T-helper 1 cell treated with Interleukin-12 subunit alpha and Interleukin-12 subunit beta and Interleukin-4 antibody, amounts not matched to agents 30 μg/mL and 1 μg/mL, for 36 hours (primary cell): ENCODE measurements around the gene ITGAX.
"Not testable (repeated sequence)": the region's sequence is repeated elsewhere in the genome, so short reads cannot be mapped to it uniquely, and the experiment has no call there.

Source experiments
- H3K27ac Mint-ChIP-seq: one replicate; pipeline ENCODE4 v1.8.0; 2021; ENCODE audit warnings: mild to moderate bottlenecking, mixed read lengths
- H3K27me3 Mint-ChIP-seq: one replicate; pipeline ENCODE4 v1.8.0; 2021; ENCODE audit warnings: low read depth, mixed read lengths
- H3K36me3 Mint-ChIP-seq: one replicate; pipeline ENCODE4 v1.8.0; 2021; ENCODE audit warnings: low read depth, mixed read lengths
- H3K4me1 Mint-ChIP-seq: one replicate; pipeline ENCODE4 v1.8.0; 2021; ENCODE audit warnings: low read depth, mixed read lengths
- H3K4me3 Mint-ChIP-seq: one replicate; pipeline ENCODE4 v1.8.0; 2021; ENCODE audit warnings: mild to moderate bottlenecking, moderate library complexity, mixed read lengths
- H3K9me3 Mint-ChIP-seq: one replicate; pipeline ENCODE4 v1.8.0; 2021; ENCODE audit warnings: mixed read lengths

The ITGAX gene

GRCh38 chr16:31333686-31334649 lies 21.0 kb upstream of the ITGAX start:
- H3K4me3 Mint-ChIP-seq, result no peak overlapping the region
- peaks cover 9% of the 10 kb centered on the region for H3K27me3 Mint-ChIP-seq
- no peak overlapping the region for H3K27ac Mint-ChIP-seq

GRCh38 chr16:31334934-31335333 lies 20.0 kb upstream of the ITGAX start:
- Mint-ChIP-seq H3K4me1 (peaks cover 29% of the 10 kb centered on the region), H3K27me3 (peaks cover 12% of the 10 kb centered on the region), H3K4me3 (no peak overlapping the region)

More at GRCh38 chr16:31333686-31334649, 21.0 kb upstream of the ITGAX start:
- Mint-ChIP-seq H3K36me3 (peaks cover 19% of the 10 kb centered on the region), H3K4me1 (peaks cover 28% of the 10 kb centered on the region), H3K9me3 (no peaks in the 10 kb centered on the region)

GRCh38 chr16:31335431-31335830 lies 19.5 kb upstream of the ITGAX start:
- no peaks in the 10 kb centered on the region for H3K9me3 Mint-ChIP-seq
- H3K4me3 Mint-ChIP-seq, result no peak overlapping the region
- H3K4me1 Mint-ChIP-seq, result peaks cover 29% of the 10 kb centered on the region
- peaks cover 14% of the 10 kb centered on the region for H3K36me3 Mint-ChIP-seq
- no peak overlapping the region for H3K27ac Mint-ChIP-seq
- H3K27me3 Mint-ChIP-seq, result peaks cover 13% of the 10 kb centered on the region

More at GRCh38 chr16:31334934-31335333, 20.0 kb upstream of the ITGAX start:
- peaks cover 18% of the 10 kb centered on the region for H3K36me3 Mint-ChIP-seq
- no peaks in the 10 kb centered on the region for H3K9me3 Mint-ChIP-seq
- no peak overlapping the region for H3K27ac Mint-ChIP-seq

GRCh38 chr16:31338166-31338685 lies 16.8 kb upstream of the ITGAX start:
- H3K36me3 Mint-ChIP-seq, H3K9me3 Mint-ChIP-seq, H3K27ac Mint-ChIP-seq, H3K4me3 Mint-ChIP-seq: not testable (repeated sequence)
- H3K4me1 Mint-ChIP-seq, result peaks cover 20% of the 10 kb centered on the region
- H3K27me3 Mint-ChIP-seq, result peaks cover 27% of the 10 kb centered on the region

GRCh38 chr16:31344712-31345111 lies 10.3 kb upstream of the ITGAX start:
- H3K9me3 Mint-ChIP-seq, result no peaks in the 10 kb centered on the region
- no peaks in the 10 kb centered on the region for H3K36me3 Mint-ChIP-seq
- H3K27ac Mint-ChIP-seq, result peak overlapping the region; percentile 78
- peaks cover 24% of the 10 kb centered on the region for H3K27me3 Mint-ChIP-seq
- peak overlapping the region; percentile 36 for H3K4me3 Mint-ChIP-seq
- peaks cover 31% of the 10 kb centered on the region for H3K4me1 Mint-ChIP-seq

GRCh38 chr16:31347445-31347844 lies 7.5 kb upstream of the ITGAX start:
- Mint-ChIP-seq H3K27ac (no peak overlapping the region), H3K27me3 (peaks cover 9% of the 10 kb centered on the region), H3K4me1 (peaks cover 47% of the 10 kb centered on the region), H3K4me3 (no peak overlapping the region), H3K9me3 (no peaks in the 10 kb centered on the region), H3K36me3 (no peaks in the 10 kb centered on the region)

GRCh38 chr16:31348579-31348978 lies 6.4 kb upstream of the ITGAX start:
- Mint-ChIP-seq H3K27me3 (no peaks in the 10 kb centered on the region), H3K27ac (no peak overlapping the region), H3K4me1 (peaks cover 57% of the 10 kb centered on the region), H3K36me3 (no peaks in the 10 kb centered on the region), H3K9me3 (no peaks in the 10 kb centered on the region), H3K4me3 (no peak overlapping the region)

- no peaks in the 10 kb centered on the region for H3K27me3 Mint-ChIP-seq
- H3K4me1 Mint-ChIP-seq, result peaks cover 64% of the 10 kb centered on the region
- peaks cover 7% of the 10 kb centered on the region for H3K36me3 Mint-ChIP-seq
- peak overlapping the region; percentile 46 for H3K4me3 Mint-ChIP-seq
- peak overlapping the region; percentile 86 for H3K27ac Mint-ChIP-seq
- no peaks in the 10 kb centered on the region for H3K9me3 Mint-ChIP-seq
These were observed 4.5 kb upstream of the ITGAX start for GRCh38 chr16:31350275-31351005.

GRCh38 chr16:31351246-31351941 lies 3.6 kb upstream of the ITGAX start:
- peaks cover 72% of the 10 kb centered on the region for H3K4me1 Mint-ChIP-seq
- H3K4me3 Mint-ChIP-seq, result no peak overlapping the region
- no peaks in the 10 kb centered on the region for H3K9me3 Mint-ChIP-seq
- no peaks in the 10 kb centered on the region for H3K27me3 Mint-ChIP-seq
- peaks cover 10% of the 10 kb centered on the region for H3K36me3 Mint-ChIP-seq
- peak overlapping the region; percentile 87 for H3K27ac Mint-ChIP-seq

- H3K4me3 Mint-ChIP-seq, result peak overlapping the region; percentile 23
- no peaks in the 10 kb centered on the region for H3K27me3 Mint-ChIP-seq
- peaks cover 13% of the 10 kb centered on the region for H3K36me3 Mint-ChIP-seq
- no peaks in the 10 kb centered on the region for H3K9me3 Mint-ChIP-seq
- H3K4me1 Mint-ChIP-seq, result peaks cover 72% of the 10 kb centered on the region
- H3K27ac Mint-ChIP-seq, result peak overlapping the region; percentile 87
These were observed 3.0 kb upstream of the ITGAX start for GRCh38 chr16:31351942-31352325.

GRCh38 chr16:31352376-31353115 lies 2.4 kb upstream of the ITGAX start:
- peaks cover 71% of the 10 kb centered on the region for H3K4me1 Mint-ChIP-seq
- no peaks in the 10 kb centered on the region for H3K9me3 Mint-ChIP-seq
- H3K36me3 Mint-ChIP-seq, result peaks cover 16% of the 10 kb centered on the region
- peak overlapping the region; percentile 40 for H3K4me3 Mint-ChIP-seq
- no peaks in the 10 kb centered on the region for H3K27me3 Mint-ChIP-seq
- H3K27ac Mint-ChIP-seq, result peak overlapping the region; percentile 87

GRCh38 chr16:31355431-31356100 lies 590 bp downstream of the ITGAX start:
- Mint-ChIP-seq H3K27me3 (no peaks in the 10 kb centered on the region), H3K9me3 (no peaks in the 10 kb centered on the region), H3K4me1 (peaks cover 55% of the 10 kb centered on the region), H3K4me3 (peak overlapping the region; percentile 81), H3K27ac (peak overlapping the region; percentile 98), H3K36me3 (peaks cover 20% of the 10 kb centered on the region)

GRCh38 chr16:31356566-31357323 lies 1.8 kb downstream of the ITGAX start:
- Mint-ChIP-seq H3K4me3 (peak overlapping the region; percentile 81), H3K9me3 (no peaks in the 10 kb centered on the region), H3K4me1 (peaks cover 53% of the 10 kb centered on the region), H3K27ac (peak overlapping the region; percentile 85), H3K27me3 (no peaks in the 10 kb centered on the region), H3K36me3 (peaks cover 24% of the 10 kb centered on the region)
